Calu3 (cell line): ENCODE measurements around the gene DIAPH2. TPM values are rescaled to one million over a fixed set of nuclear protein-coding genes. Genes with fewer than 3 reads are reported as not detected.

Source experiments
- BruUV-seq: library from RNA; stranded (reverse); fragments of 400-500 nt; replicated peaks from 2 replicates; lab custom pipeline; 2021; lab: Mats Ljungman, UMichigan
- CTCF ChIA-PET: fragments of 300-600 bp; sonication (Branson Sonifier 250); formaldehyde crosslinking; loops from one replicate; lab custom pipeline; 2022; ENCODE audit warnings: antibody characterized with exemption; lab: Charles Lee
- DNase-seq: peaks from one replicate; pipeline ENCODE4 v3.0.0; 2022
- H3K27ac Mint-ChIP-seq: one replicate; pipeline ENCODE4 v1.8.0; 2022; ENCODE audit warnings: mixed read lengths; ENCODE audit not compliant: unreplicated experiment
- H3K27me3 Mint-ChIP-seq: one replicate; pipeline ENCODE4 v1.8.0; 2022; ENCODE audit warnings: mixed read lengths; ENCODE audit not compliant: unreplicated experiment
- H3K36me3 Mint-ChIP-seq: one replicate; pipeline ENCODE4 v1.8.0; 2022; ENCODE audit warnings: mild to moderate bottlenecking, moderate library complexity, mixed read lengths; ENCODE audit not compliant: insufficient read depth, unreplicated experiment
- H3K4me1 Mint-ChIP-seq: one replicate; pipeline ENCODE4 v1.8.0; 2022; ENCODE audit warnings: mild to moderate bottlenecking, low read depth, mixed read lengths; ENCODE audit not compliant: unreplicated experiment
- H3K4me3 Mint-ChIP-seq: one replicate; pipeline ENCODE4 v1.8.0; 2022; ENCODE audit warnings: mild to moderate bottlenecking, low read depth, moderate library complexity, mixed read lengths; ENCODE audit not compliant: unreplicated experiment
- H3K9me3 Mint-ChIP-seq: one replicate; pipeline ENCODE4 v1.8.0; 2022; ENCODE audit warnings: low read depth, mixed read lengths; ENCODE audit not compliant: unreplicated experiment
- CTCF ChIP-seq: fragments of 200-600 bp; IDR thresholded peaks from one replicate; pipeline ENCODE4 v1.8.0; 2022; ENCODE audit warnings: antibody characterized with exemption; ENCODE audit not compliant: unreplicated experiment
- intact Hi-C: fragments of 100-400 bp; cut with micrococcal nuclease; formaldehyde crosslinking; loops from one replicate; pipeline ENCODE4 v1.10.0; 2022; ENCODE audit not compliant: unreplicated experiment
- total RNA-seq: library from RNA; stranded (reverse); gene quantifications from 2 replicates; pipeline ENCODE4 v1.2.3, GENCODE V29; 2022

The DIAPH2 gene
- total RNA-seq, 1 experiment from 2014 or later: 24.2 TPM

- TF ChIP-seq CTCF: no peak
- no peak overlapping the region for H3K4me3 Mint-ChIP-seq
- CTCF ChIA-PET: no interaction called here
- no peak for DNase-seq
- H3K27ac Mint-ChIP-seq: no peak overlapping the region
- no peaks in the 10 kb centered on the region for H3K27me3 Mint-ChIP-seq
- no peaks in the 10 kb centered on the region for H3K36me3 Mint-ChIP-seq
- intact Hi-C loops: no loop called here
- H3K4me1 Mint-ChIP-seq: peaks cover 8% of the 10 kb centered on the region
- no TSS peak for BruUV-seq
- H3K9me3 Mint-ChIP-seq: peaks cover 8% of the 10 kb centered on the region
Measured at GRCh38 chrX:97200454-97200853, 515.8 kb downstream of the DIAPH2 start.

- Mint-ChIP-seq H3K27ac (no peak overlapping the region), H3K9me3 (no peaks in the 10 kb centered on the region), H3K27me3 (no peaks in the 10 kb centered on the region), H3K4me1 (no peaks in the 10 kb centered on the region), H3K36me3 (no peaks in the 10 kb centered on the region), H3K4me3 (no peak overlapping the region)
- no TSS peak for BruUV-seq
- DNase-seq: no peak
- intact Hi-C loops: no loop called here
- CTCF ChIA-PET: no interaction called here
- TF ChIP-seq CTCF: no peak
Measured at GRCh38 chrX:97210501-97210900, 525.9 kb downstream of the DIAPH2 start.

DNA sequence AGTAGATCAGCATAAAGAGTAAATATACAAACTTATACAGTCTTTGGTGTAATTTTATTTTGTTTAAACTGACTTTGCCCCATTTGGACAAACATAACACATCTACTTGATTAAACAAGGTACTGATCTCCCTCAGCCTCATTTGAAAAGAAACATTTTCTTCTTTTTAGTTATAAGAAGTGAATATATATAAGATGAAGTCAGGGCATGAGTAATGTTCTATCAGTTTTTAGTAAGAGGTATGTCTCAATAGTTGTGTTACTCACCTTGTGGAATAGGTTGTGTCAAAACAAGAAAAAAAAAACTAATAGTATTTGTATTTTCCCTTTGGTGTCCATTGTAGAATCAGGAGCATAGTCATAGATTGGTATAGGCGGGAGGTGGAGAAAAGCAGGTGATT is 526.4 kb downstream of the DIAPH2 start:
- no peak for DNase-seq
- no TSS peak for BruUV-seq
- Mint-ChIP-seq H3K36me3 (no peaks in the 10 kb centered on the region), H3K4me3 (no peak overlapping the region), H3K9me3 (no peaks in the 10 kb centered on the region), H3K4me1 (no peaks in the 10 kb centered on the region), H3K27ac (no peak overlapping the region), H3K27me3 (no peaks in the 10 kb centered on the region)
- CTCF ChIA-PET: no interaction called here
- intact Hi-C loops: no loop called here
- no peak for TF ChIP-seq CTCF

GRCh38 chrX:97215186-97215585 is 530.5 kb downstream of the DIAPH2 start:
- no peaks in the 10 kb centered on the region for H3K4me1 Mint-ChIP-seq
- H3K4me3 Mint-ChIP-seq: no peak overlapping the region
- no peaks in the 10 kb centered on the region for H3K36me3 Mint-ChIP-seq
- no peaks in the 10 kb centered on the region for H3K9me3 Mint-ChIP-seq
- TF ChIP-seq CTCF: no peak
- H3K27me3 Mint-ChIP-seq: no peaks in the 10 kb centered on the region
- no peak overlapping the region for H3K27ac Mint-ChIP-seq
- intact Hi-C loops: no loop called here
- no peak for DNase-seq
- no TSS peak for BruUV-seq
- CTCF ChIA-PET: no interaction called here
